Measurements from ENCODE around the gene REXO1. TPM values are rescaled to one million over a fixed set of nuclear protein-coding genes. Genes with fewer than 3 reads are reported as not detected.

The REXO1 gene
- total and polyA plus RNA-seq, 2 donors (not counting 1 experiment from before 2014, with no cell fraction given) = 72.6 to 898 TPM

- H3K9ac ChIP-seq (ENCODE audit: low read length) = peak overlapping the region; percentile 70
- H3K79me2 ChIP-seq (ENCODE audit: control insufficient read depth, insufficient read depth, low read length) = no peaks in the 10 kb centered on the region
- DNase-seq (no peak), ATAC-seq (ENCODE audit: low read depth) (no peak)
- no peaks in the 10 kb centered on the region for H3K27me3 ChIP-seq (replicated peaks in 1 of 4; ENCODE audit: control extremely low read depth in 1 of 4, control insufficient read depth in 3 of 4, insufficient read depth in 4 of 4, low read length in 3 of 4)
- ChIA-PET CTCF (interaction anchor here (0.7 to 1.5 kb wide), 3 partner anchors 13 to 268 kb away, joined by 3 to 7 read pairs (median 3); no protein-coding TSS in a partner anchor), POLR2A (no interaction called here)
- peaks cover 9 to 19% of the 10 kb centered on the region in 2 donors for H3K4me1 ChIP-seq (ENCODE audit: control insufficient read depth in 2 of 2, insufficient read depth in 2 of 2, low read length in 2 of 2)
- Mint-ChIP-seq H3K4me1 (peaks cover 12% of the 10 kb centered on the region), H3K27me3 (no peaks in the 10 kb centered on the region), H3K27ac (peak overlapping the region; percentile 87), H3K4me3 (peak overlapping the region; percentile 97), H3K9me3 (ENCODE audit: insufficient read depth) (no peaks in the 10 kb centered on the region)
- H3K9me3 ChIP-seq (ENCODE audit: control extremely low read depth in 1 of 3, control insufficient read depth in 2 of 3, insufficient read depth in 1 of 3, low read length in 2 of 3) = peaks cover 0 to 5% (median 0%) of the 10 kb centered on the region in 3 donors
- peaks cover 0 to 29% of the 10 kb centered on the region in 2 experiments for H3K36me3 ChIP-seq (replicated peaks in 1 of 2; ENCODE audit: control extremely low read depth in 1 of 2, control insufficient read depth in 1 of 2, extremely low read depth in 1 of 2, insufficient read depth in 2 of 2, low read length in 1 of 2)
- intact Hi-C loops (cut with micrococcal nuclease) = loop anchor here (5.0 kb wide), 1 partner anchor 614 kb away; the partner anchor contains the start of gene TIMM13
- WGBS (ENCODE audit: insufficient coverage) = 61% methylated on average over 17 of the region's 21 CpGs
- peak overlapping the region; percentile 98 for H2AFZ ChIP-seq (ENCODE audit: insufficient read depth, low read depth, low read length, poor library complexity, severe bottlenecking)
- H3K27ac ChIP-seq (ENCODE audit: low read length in 2 of 2) = peak overlapping the region in 1 of 2 donors; percentile 0
- H3K4me3 ChIP-seq (ENCODE audit: control extremely low read depth in 1 of 5, extremely low read depth in 1 of 5, insufficient read depth in 1 of 5, low read depth in 2 of 5, low read length in 4 of 5) = peak overlapping the region; percentile 35 to 73 (median 61)
- H3K4me2 ChIP-seq (replicated peaks; ENCODE audit: low read depth, low read length, poor library complexity, severe bottlenecking) = peak overlapping the region; percentile 99
- peaks cover 25% of the 10 kb centered on the region for H4K20me1 ChIP-seq (ENCODE audit: control insufficient read depth, insufficient read depth, low read length, poor library complexity, severe bottlenecking)
- TF ChIP-seq EZH2 (IDR thresholded peaks at IDR 0.05; ENCODE audit: borderline replicate concordance, insufficient read depth, low read depth, low read length, poor library complexity, severe bottlenecking) = no peak
- TF ChIP-seq CTCF (IDR thresholded peaks at IDR 0.05) = peak; percentile 3
These were observed 34.8 kb downstream of the REXO1 start for GRCh38 chr19:1813192-1814182.
